ENCODE measurements around the gene ATP6V0B.
A peak's percentile ranks its signal among the peaks of the same experiment; 100 is the strongest.

ATP6V0B gene

DNA sequence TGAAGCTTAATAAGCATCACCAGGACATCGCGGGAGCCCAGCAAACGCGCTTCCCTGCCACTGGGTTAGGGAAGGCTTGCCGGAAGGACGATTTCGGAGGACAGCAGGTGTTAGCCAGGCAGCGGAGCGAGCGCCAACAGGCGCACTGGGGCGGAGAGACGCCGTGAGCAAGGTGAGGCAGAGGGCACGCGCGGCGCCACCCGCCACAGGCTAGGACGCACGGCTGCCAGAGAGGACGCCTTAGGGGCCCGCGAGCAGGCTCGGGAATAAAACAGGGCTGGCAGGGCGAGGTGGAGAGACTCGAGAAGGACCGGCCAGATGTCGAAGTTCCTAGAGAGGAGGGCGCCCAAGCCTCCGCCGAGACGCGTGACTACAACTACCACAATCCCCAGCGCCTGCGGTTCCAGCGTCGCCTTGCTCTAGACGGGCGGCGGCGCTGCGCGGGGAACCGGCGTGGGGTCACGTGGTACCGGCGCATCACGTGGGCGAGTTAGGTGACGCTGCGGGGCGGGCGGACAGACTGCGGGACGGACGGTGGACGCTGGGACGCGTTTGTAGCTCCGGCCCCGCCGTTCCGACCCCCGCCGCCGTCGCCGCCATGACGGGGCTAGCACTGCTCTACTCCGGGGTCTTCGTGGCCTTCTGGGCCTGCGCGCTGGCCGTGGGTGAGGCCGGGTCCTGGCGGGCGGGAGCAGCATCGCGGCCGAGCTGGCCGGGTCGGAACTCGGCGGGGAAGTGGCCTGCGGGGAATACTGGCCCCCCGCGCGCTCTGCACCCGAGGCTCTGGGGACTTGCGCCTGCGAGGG lies at the start of gene ATP6V0B:
TSS of gene ATP6V0B (plus strand) at position 518 of the 806 bp plus-strand sequence. CDS start at position 599, 81 bp downstream.
- DNase-seq (ENCODE audit: extremely low read depth in 1 of 2, low read depth in 1 of 2) = peak; percentile 94

DNA sequence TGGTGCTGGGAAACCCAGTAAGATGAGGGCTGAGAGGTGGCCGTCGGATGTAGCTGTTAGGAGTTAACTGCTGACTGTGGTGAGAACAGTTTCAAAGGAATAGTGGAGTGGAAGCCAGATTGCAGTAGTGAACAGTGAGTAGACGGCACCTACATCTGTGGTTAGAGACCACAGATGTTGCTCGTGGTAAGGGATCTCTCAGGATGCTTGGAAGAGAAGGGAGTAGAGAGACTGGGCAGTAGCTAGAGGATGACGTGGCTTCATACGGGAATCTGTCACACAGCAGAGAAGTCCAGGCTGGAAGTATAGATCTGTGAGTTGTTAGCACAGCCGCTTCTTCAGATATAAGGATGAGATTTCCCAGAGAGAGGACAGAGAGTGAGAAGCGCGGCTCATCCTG lies 48.9 kb upstream of the ATP6V0B start:
- no peak for DNase-seq (ENCODE audit: extremely low read depth in 1 of 2, low read depth in 1 of 2)

GRCh38 chr1:43930168-43930948 lies 44.4 kb upstream of the ATP6V0B start:
- DNase-seq (ENCODE audit: extremely low read depth in 1 of 2, low read depth in 1 of 2) = no peak

DNA sequence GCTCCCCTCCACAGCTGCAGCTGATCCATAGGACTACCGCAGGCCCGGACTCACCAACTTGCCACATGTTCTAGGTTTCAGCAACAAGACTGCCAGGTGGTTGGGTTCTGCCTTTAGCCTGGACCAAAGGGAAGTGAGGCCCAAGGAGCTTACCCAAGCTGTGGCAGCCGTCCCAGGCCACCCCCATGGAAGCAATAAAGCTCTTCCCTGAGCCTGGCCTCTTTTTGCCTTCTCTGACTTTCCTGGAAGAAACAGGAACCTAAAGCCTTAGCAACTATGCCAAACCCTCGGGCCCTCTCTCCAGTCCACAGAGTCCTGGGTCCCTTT lies 43.8 kb upstream of the ATP6V0B start:
- no peak for DNase-seq (ENCODE audit: extremely low read depth in 1 of 2, low read depth in 1 of 2)

DNA sequence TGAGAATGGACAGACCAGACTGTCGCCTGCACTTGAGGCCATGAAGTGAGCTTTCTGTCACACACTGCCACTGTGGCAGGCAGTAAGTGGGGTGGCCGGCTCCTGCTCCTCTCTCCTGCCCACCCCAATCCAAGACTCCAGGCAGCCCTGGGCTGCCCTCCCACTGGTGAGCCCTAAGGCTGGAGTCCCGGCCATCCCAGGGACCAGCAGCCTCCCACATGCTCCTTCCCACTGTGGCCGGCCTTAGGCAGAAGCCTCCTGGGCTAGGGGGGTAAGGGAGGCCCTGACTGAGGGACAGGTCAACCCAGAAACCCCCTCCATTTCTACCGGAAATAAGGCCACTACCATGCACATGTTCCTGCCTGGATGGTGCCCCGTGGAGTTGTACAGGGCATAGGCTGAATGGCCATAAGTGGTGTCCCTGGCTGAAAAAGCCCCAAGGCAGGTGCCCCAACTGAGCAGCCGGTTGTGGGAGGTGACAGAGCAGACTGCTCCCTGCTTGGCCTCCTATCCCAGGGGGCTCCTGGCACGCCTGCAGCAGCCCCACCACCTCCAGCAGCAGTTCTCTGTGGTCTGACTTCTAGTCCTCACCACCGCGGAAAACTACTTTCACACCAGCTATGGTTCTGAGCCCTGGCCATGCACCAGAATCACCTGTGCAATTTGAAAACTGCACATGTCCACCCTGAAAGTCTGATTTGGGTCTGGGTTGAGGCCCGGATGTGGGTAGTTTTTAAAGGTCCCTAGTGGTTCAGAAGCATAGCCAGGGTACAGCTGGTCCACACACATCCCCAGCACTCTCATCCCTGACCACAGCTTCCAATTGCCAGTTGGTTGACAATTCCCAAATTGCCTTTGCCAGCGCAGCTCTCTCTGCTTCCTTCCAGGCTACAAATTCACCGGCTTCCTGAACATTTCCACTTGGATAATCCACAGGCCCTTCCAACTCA lies 42.8 kb upstream of the ATP6V0B start:
- no peak for DNase-seq (ENCODE audit: extremely low read depth in 1 of 2, low read depth in 1 of 2)

DNA sequence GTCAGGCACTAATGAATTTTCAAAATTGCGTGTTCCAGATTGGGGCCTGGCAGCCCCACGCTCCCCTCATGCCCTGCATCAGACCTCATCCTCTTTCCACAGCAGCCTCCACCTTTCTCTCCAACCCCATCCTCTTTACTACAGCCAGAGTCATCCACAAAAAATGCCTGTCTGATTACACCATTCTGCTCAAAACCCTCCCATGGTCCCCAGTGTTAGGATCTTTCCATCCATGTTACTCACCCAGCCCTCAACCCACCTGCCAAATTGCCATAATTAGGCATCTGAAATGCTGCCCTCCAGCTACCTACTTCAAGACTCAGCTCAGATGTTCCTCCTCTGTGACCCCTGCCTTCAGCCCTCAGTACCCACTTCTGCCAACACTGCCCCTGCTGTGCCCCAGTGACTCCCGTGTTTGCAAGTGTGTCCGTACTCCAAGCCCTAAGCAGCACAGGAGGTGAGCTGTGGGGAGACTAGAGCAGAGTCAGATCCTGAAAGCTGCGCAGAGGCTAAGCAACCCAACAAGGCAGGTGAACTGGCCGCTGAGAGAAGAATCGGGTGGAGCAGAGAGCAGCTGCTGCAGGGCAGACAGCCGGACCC lies 41.9 kb upstream of the ATP6V0B start:
- no peak for DNase-seq (ENCODE audit: extremely low read depth in 1 of 2, low read depth in 1 of 2)

DNA sequence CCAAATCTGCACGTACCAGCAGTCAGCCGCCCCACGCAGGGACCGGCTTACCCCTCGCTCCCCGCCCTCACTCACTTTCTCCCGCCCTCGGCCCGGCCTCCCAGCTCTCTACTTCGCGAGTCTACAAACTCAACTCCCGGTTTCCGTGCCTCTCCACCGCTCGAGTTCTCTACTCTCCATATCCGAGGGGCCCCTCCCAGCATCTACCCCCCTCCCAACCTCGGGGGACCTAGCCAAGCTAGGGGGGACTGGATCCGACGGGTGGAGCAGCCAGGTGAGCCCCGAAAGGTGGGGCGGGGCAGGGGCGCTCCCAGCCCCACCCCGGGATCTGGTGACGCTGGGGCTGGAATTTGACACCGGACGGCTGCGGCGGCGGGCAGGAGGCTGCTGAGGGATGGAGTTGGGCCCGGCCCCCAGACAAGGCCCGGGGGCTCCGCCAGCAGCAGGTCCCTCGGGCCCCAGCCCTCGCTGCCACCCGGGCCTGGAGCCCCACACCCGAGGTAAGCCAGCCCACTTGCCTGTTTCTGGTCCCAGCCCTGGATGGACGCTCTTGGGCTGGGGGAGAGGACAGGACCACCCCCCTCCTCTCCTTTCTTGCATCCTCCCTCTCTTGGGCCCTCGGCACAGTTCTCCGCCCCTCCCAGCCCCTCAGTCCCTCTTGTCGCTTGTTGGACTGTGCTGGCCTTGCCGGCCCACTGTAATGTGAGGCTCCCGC lies 41.2 kb upstream of the ATP6V0B start, which contains the start of gene ARTN:
TSS of gene ARTN (plus strand) at position 416 of the 715 bp plus-strand sequence. CDS start 1,856 bp downstream, outside the sequence.
- DNase-seq (ENCODE audit: extremely low read depth in 1 of 2, low read depth in 1 of 2) = no peak

- peak in 1 of 2 donors; percentile 34 for DNase-seq (ENCODE audit: extremely low read depth in 1 of 2, low read depth in 1 of 2)
These were observed 40.4 kb upstream of the ATP6V0B start for GRCh38 chr1:43934101-43934985.

DNA sequence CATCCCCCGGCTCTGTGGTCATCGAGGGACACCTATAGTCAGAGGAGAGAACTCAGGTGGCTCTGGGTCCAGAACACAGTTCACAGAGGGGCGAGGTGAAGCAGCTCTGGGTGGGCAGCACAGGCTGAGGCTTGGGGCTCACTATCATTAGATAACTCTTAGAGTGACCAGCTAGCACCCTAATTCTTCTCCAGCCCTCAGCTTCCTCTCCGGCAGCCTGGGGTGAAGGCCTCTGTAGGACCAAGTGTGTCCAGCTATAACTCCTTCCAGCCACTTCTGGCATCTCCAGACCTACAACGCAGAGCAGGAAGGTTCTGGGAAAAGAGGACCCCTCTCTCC lies 39.8 kb upstream of the ATP6V0B start:
- no peak for DNase-seq (ENCODE audit: extremely low read depth in 1 of 2, low read depth in 1 of 2)

DNA sequence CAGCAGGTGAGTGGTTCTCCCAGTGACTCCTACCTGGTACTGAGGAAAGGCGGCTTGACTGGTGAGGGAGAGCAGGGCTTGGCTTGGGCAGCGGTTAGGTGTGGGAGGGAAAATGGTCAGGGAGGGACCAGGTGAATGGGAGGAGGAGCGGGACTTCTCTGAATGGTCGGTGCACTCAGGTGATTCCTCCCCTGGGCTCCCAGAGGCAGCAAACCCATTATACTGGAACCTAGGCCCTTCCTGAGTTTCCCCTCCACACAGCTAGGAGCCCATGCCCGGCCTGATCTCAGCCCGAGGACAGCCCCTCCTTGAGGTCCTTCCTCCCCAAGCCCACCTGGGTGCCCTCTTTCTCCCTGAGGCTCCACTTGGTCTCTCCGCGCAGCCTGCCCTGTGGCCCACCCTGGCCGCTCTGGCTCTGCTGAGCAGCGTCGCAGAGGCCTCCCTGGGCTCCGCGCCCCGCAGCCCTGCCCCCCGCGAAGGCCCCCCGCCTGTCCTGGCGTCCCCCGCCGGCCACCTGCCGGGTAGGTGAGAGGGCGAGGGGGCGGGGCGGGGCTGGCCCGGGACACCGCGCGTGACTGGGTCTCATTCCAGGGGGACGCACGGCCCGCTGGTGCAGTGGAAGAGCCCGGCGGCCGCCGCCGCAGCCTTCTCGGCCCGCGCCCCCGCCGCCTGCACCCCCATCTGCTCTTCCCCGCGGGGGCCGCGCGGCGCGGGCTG lies 38.9 kb upstream of the ATP6V0B start:
- no peak for DNase-seq (ENCODE audit: extremely low read depth in 1 of 2, low read depth in 1 of 2)

DNA sequence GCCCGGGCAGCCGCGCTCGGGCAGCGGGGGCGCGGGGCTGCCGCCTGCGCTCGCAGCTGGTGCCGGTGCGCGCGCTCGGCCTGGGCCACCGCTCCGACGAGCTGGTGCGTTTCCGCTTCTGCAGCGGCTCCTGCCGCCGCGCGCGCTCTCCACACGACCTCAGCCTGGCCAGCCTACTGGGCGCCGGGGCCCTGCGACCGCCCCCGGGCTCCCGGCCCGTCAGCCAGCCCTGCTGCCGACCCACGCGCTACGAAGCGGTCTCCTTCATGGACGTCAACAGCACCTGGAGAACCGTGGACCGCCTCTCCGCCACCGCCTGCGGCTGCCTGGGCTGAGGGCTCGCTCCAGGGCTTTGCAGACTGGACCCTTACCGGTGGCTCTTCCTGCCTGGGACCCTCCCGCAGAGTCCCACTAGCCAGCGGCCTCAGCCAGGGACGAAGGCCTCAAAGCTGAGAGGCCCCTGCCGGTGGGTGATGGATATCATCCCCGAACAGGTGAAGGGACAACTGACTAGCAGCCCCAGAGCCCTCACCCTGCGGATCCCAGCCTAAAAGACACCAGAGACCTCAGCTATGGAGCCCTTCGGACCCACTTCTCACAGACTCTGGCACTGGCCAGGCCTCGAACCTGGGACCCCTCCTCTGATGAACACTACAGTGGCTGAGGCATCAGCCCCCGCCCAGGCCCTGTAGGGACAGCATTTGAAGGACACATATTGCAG lies 38.2 kb upstream of the ATP6V0B start:
- no peak for DNase-seq (ENCODE audit: extremely low read depth in 1 of 2, low read depth in 1 of 2)

DNA sequence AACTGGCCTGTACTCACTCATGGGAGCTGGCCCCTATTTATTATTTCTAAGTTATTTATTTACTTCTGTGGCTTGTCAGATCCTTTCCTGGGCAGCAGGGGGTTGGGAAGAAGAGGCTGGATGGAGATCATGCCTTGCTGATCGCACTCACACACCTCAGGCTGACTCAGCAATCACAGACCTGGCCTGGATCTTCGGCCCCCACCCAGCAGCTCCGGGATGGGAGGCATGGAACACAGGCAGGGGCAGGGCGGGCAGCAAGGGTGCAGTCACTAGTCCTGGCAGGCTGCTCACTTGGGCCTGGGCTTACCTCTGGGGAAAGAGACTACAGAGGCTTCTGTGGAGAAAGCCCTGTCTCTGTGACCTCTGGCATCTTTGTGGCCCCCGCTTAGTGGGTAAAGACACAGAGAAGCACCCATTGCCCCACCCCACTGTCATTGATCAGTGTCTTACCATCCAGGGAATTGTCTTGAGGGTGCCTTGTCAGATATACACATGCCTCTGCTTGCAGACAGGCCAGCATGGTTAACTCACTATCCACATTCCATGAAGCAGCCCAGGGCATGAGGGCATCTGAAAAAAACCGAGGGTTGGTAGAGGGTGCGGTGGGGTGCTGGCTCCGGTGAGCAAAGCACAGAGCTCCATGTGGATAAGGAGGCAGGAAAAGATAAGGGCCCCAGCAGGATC lies 37.4 kb upstream of the ATP6V0B start:
- no peak for DNase-seq (ENCODE audit: extremely low read depth in 1 of 2, low read depth in 1 of 2)

- DNase-seq (ENCODE audit: extremely low read depth in 1 of 2, low read depth in 1 of 2) = no peak
These were observed 36.4 kb upstream of the ATP6V0B start for GRCh38 chr1:43938383-43938782.

DNA sequence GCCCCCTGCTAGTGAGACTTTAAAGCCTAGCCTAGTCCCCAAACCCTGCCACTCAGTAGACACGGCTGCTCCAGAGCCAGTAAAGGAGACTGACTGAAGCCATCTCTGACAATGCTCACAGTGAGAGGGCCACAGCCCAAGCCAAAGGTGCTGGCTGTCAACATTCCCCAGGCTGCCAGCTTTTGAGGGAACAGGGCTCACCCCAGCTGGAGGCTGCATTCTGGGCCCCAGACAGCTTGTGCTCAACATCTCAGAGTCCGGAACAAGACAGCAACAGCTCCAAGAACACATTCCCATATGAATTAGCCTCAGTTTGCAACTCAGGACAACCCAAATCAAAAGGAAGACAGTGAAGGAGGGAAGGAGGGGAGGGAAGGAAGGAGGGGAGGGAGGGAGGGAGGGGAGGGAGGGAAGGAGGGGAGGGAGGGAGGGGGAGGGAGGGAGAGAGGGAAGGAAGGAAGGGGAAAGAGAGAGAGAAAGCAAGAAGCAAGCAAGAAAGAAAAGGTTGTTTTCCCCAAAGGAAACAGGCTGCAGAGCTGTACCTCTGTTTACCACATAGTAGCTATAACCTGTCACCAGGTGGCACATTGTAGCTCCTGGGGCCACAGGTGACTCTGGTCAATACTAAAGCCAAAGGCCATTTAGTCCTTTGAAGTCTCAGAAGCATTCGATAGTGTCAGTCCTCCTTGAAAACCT lies 35.7 kb upstream of the ATP6V0B start:
- no peak for DNase-seq (ENCODE audit: extremely low read depth in 1 of 2, low read depth in 1 of 2)

GRCh38 chr1:43942411-43942810 lies 32.3 kb upstream of the ATP6V0B start:
- no peak for DNase-seq (ENCODE audit: extremely low read depth in 1 of 2, low read depth in 1 of 2)

DNA sequence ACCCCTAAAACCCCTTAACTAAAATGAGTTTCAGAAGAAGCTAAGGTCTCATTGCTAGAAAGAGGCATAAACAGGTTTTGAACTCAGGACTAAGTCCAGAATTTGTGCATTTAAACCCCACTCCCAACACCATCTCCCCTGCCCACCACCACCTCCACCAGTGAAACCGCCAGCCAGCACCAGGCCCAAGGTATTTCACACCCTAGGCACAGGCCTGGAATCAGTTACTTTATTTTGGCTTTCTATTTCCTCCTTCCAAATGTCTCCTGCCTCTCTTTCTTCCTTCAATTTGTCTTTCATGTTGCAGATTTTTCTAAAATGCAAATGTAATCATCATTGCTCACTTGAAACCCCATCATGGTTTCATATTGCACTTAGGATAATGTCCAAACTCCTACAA lies 29.9 kb upstream of the ATP6V0B start:
- DNase-seq (ENCODE audit: extremely low read depth in 1 of 2, low read depth in 1 of 2) = no peak
